ENCODE data around the gene ABHD15. TPM values are rescaled to one million over a fixed set of nuclear protein-coding genes. Genes with fewer than 3 reads are reported as not detected.

The ABHD15 gene
- total and polyA plus RNA-seq, 2 donors (not counting 3 experiments of a cell fraction or from before 2014, with no cell fraction given): 3.8 to 5.6 TPM

- no TSS peak for BruUV-seq (replicated peaks)
Observed at GRCh38 chr17:29612404-29613280, 45.8 kb upstream of the ABHD15 start.

More at GRCh38 chr17:29612404-29613280, 45.8 kb upstream of the ABHD15 start:
- Histone ChIP-seq H3K4me2 (ENCODE audit: insufficient read depth, low read length) (no peak overlapping the region), H3K4me3 (replicated peaks in 1 of 3; ENCODE audit: insufficient read depth in 1 of 3, low read depth in 1 of 3, low read length in 3 of 3) (no peak overlapping the region), H3K27me3 (ENCODE audit: control insufficient read depth in 2 of 2, insufficient read depth in 2 of 2, low read length in 2 of 2) (no peaks in the 10 kb centered on the region), H3K9me3 (replicated peaks; ENCODE audit: control insufficient read depth, insufficient read depth, low read length) (no peaks in the 10 kb centered on the region), H3K9ac (replicated peaks; ENCODE audit: extremely low read depth, insufficient read depth, low read length) (no peak overlapping the region), H2AFZ (ENCODE audit: low read depth, low read length) (peak overlapping the region; percentile 74), H3K36me3 (ENCODE audit: control insufficient read depth in 2 of 2, extremely low read depth in 1 of 2, insufficient read depth in 2 of 2, low read length in 2 of 2) (peaks cover 0 to 4% of the 10 kb centered on the region in 2 experiments), H3K79me2 (ENCODE audit: control insufficient read depth, insufficient read depth, low read length) (no peaks in the 10 kb centered on the region), H3K4me1 (ENCODE audit: control insufficient read depth, extremely low read depth, insufficient read depth, low read length) (peaks cover 27% of the 10 kb centered on the region), H3K27ac (ENCODE audit: insufficient read depth, low read depth, low read length) (no peak overlapping the region), H3K9me1 (replicated peaks; ENCODE audit: control insufficient read depth, extremely low read depth, insufficient read depth, low read length) (no peaks in the 10 kb centered on the region), H4K20me1 (replicated peaks; ENCODE audit: control insufficient read depth, extremely low read depth, insufficient read depth, low read length) (no peaks in the 10 kb centered on the region)
- dilution Hi-C loops (cut with MboI; ENCODE audit: extremely low pct_ligation_motif_present, low sequenced_read_pairs) (no loop called here), intact Hi-C loops (cut with micrococcal nuclease) (loop anchor here (1.0 kb wide), 2 partner anchors 21 to 32 kb away; no protein-coding TSS in a partner anchor)
- no peak for DNase-seq (ENCODE audit: low read depth, low spot score)
- ChIA-PET CTCF (interaction anchor here (0.6 to 6.9 kb wide), 21 partner anchors 8 to 489 kb away, joined by 3 to 113 read pairs (median 6); partner anchors contain the start of genes ANKRD13B and SSH2), POLR2A (no interaction called here)
- no peak for FAIRE-seq
- TF ChIP-seq MYC (IDR thresholded peaks at IDR 0.05; ENCODE audit: low read depth, low read length) (no peak), POLR2AphosphoS5 (IDR thresholded peaks at IDR 0.05; ENCODE audit: insufficient read depth, low read depth, low read length) (no peak), CTCF (IDR thresholded peaks at IDR 0.05; ENCODE audit: extremely low read depth in 1 of 2, insufficient read depth in 1 of 2, low read depth in 1 of 2, low read length in 2 of 2) (no peak), FOS (IDR thresholded peaks at IDR 0.05; ENCODE audit: borderline replicate concordance, insufficient read depth, low read length) (no peak), POLR2A (IDR thresholded peaks at IDR 0.05; ENCODE audit: low read depth, low read length) (no peak), EZH2 (IDR thresholded peaks at IDR 0.05; ENCODE audit: borderline replicate concordance, low read depth, low read length, severe bottlenecking) (no peak), MAX (IDR thresholded peaks at IDR 0.05; ENCODE audit: insufficient read depth, insufficient read length) (no peak), JUN (IDR thresholded peaks at IDR 0.05; ENCODE audit: borderline replicate concordance, insufficient read depth, insufficient read length, low read depth) (no peak), GATA2 (IDR thresholded peaks at IDR 0.05; ENCODE audit: insufficient read depth, insufficient read length, low read depth, low read length) (no peak)

Data from endothelial cell of umbilical vein (primary cell).